ENCODE results near the gene PHTF2.

DNA sequence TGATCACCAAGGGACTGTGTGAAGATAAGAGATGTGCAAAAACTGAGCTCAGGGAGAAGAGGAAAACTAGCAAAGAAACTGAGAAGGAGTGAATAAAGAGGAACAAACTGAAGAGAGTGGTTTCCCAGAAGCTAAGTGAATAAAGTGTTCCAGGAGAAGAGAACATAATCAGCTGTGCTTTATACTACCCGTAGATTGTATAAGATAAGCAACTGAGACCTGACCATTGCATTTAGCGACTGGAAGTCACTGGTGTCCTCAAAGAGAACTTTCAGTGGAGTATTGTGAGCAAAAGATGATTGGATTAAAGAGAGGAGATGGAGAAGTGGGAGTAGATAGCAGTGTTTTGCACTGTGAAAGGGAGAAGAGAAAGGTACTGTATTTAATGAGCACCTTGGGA lies 14.6 kb downstream of the PHTF2 start:
- TF ChIP-seq, protein P1, sequence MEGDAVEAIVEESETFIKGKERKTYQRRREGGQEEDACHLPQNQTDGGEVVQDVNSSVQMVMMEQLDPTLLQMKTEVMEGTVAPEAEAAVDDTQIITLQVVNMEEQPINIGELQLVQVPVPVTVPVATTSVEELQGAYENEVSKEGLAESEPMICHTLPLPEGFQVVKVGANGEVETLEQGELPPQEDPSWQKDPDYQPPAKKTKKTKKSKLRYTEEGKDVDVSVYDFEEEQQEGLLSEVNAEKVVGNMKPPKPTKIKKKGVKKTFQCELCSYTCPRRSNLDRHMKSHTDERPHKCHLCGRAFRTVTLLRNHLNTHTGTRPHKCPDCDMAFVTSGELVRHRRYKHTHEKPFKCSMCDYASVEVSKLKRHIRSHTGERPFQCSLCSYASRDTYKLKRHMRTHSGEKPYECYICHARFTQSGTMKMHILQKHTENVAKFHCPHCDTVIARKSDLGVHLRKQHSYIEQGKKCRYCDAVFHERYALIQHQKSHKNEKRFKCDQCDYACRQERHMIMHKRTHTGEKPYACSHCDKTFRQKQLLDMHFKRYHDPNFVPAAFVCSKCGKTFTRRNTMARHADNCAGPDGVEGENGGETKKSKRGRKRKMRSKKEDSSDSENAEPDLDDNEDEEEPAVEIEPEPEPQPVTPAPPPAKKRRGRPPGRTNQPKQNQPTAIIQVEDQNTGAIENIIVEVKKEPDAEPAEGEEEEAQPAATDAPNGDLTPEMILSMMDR (optimal IDR thresholded peaks at IDR 0.05 in 1 of 3, IDR thresholded peaks at IDR 0.05 in 1 of 3, conservative IDR thresholded peaks at IDR 0.05 in 1 of 3; ENCODE audit: extremely low read depth in 1 of 3, insufficient read depth in 2 of 3, low read length in 3 of 3): no peak
- TF ChIP-seq EZH2 (IDR thresholded peaks at IDR 0.05; ENCODE audit: low read length): no peak
